ENCODE results near the gene TIMP2.
"Not testable (repeated sequence)": the region's sequence is repeated elsewhere in the genome, so short reads cannot be mapped to it uniquely, and the experiment has no call there.

TIMP2 gene

DNA sequence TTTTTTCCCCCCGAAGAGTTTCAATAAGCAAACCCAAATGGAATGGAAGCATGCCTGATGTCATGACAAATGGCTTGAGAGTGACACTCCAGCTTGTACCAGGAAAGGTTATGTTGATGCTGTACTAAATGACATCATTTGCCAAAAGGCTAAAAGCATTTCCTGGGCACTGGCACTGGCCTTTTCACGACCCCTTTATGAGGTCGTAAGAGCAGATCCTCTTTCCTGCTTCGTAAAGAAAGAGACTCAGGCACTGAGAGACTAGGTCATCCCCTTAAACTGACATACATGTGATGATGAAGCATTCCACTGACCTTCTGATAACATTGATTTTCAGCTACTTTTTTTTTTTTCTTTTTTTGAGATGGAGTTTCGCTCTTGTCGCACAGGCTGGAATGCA lies 52.7 kb downstream of the TIMP2 start:
- H3K9me3 ChIP-seq (ENCODE audit: control insufficient read depth, insufficient read depth, low read length): no peaks in the 10 kb centered on the region
- H3F3A ChIP-seq (ENCODE audit: control insufficient read depth, insufficient read depth): no peaks in the 10 kb centered on the region
- no peaks in the 10 kb centered on the region for H3K36me3 ChIP-seq (ENCODE audit: control insufficient read depth, low read length)
- no peak overlapping the region for H3K27ac ChIP-seq (ENCODE audit: low read depth, low read length)
- H3K9me2 ChIP-seq (replicated peaks; ENCODE audit: control insufficient read depth, low read length): no peaks in the 10 kb centered on the region
- H3K4me3 ChIP-seq (ENCODE audit: low read length): no peak overlapping the region
- no peaks in the 10 kb centered on the region for H4K20me1 ChIP-seq (ENCODE audit: control insufficient read depth, insufficient read depth, low read depth, low read length)
- H3K4me1 ChIP-seq (ENCODE audit: control insufficient read depth, low read length): no peaks in the 10 kb centered on the region
- TF ChIP-seq EZH2phosphoT487 (IDR thresholded peaks at IDR 0.05; ENCODE audit: borderline replicate concordance, low read length): no peak
- no peak for TF ChIP-seq CTCF (IDR thresholded peaks at IDR 0.05; ENCODE audit: low read depth, low read length, poor library complexity, severe bottlenecking)
- no peaks in the 10 kb centered on the region for H3K79me2 ChIP-seq (ENCODE audit: control insufficient read depth, low read length)
- no peak overlapping the region for H3K4me2 ChIP-seq (ENCODE audit: low read length)
- peaks cover 3% of the 10 kb centered on the region for H3K27me3 ChIP-seq (ENCODE audit: control insufficient read depth, low read length)

GRCh38 chr17:78870621-78871020 lies 54.6 kb downstream of the TIMP2 start:
- Histone ChIP-seq H3K79me2 (ENCODE audit: control insufficient read depth, low read length) (no peaks in the 10 kb centered on the region), H3K27me3 (ENCODE audit: control insufficient read depth, low read length) (peaks cover 19% of the 10 kb centered on the region), H3F3A (ENCODE audit: control insufficient read depth, insufficient read depth) (no peaks in the 10 kb centered on the region), H3K9me3 (ENCODE audit: control insufficient read depth, insufficient read depth, low read length) (no peaks in the 10 kb centered on the region), H3K36me3 (ENCODE audit: control insufficient read depth, low read length) (no peaks in the 10 kb centered on the region), H3K27ac (ENCODE audit: low read depth, low read length) (no peak overlapping the region), H3K4me3 (ENCODE audit: low read length) (no peak overlapping the region), H4K20me1 (ENCODE audit: control insufficient read depth, insufficient read depth, low read depth, low read length) (no peaks in the 10 kb centered on the region), H3K9me2 (replicated peaks; ENCODE audit: control insufficient read depth, low read length) (no peaks in the 10 kb centered on the region), H3K4me2 (ENCODE audit: low read length) (no peak overlapping the region), H3K4me1 (ENCODE audit: control insufficient read depth, low read length) (no peaks in the 10 kb centered on the region)
- TF ChIP-seq CTCF (IDR thresholded peaks at IDR 0.05; ENCODE audit: low read depth, low read length, poor library complexity, severe bottlenecking): no peak
- TF ChIP-seq EZH2phosphoT487 (IDR thresholded peaks at IDR 0.05; ENCODE audit: borderline replicate concordance, low read length): no peak

- H3K79me2 ChIP-seq (ENCODE audit: control insufficient read depth, low read length): no peaks in the 10 kb centered on the region
- H3K4me1 ChIP-seq (ENCODE audit: control insufficient read depth, low read length): no peaks in the 10 kb centered on the region
- H3F3A ChIP-seq (ENCODE audit: control insufficient read depth, insufficient read depth): no peaks in the 10 kb centered on the region
- no peaks in the 10 kb centered on the region for H3K9me3 ChIP-seq (ENCODE audit: control insufficient read depth, insufficient read depth, low read length)
- no peaks in the 10 kb centered on the region for H3K9me2 ChIP-seq (replicated peaks; ENCODE audit: control insufficient read depth, low read length)
- no peaks in the 10 kb centered on the region for H3K36me3 ChIP-seq (ENCODE audit: control insufficient read depth, low read length)
- H3K27me3 ChIP-seq (ENCODE audit: control insufficient read depth, low read length): peaks cover 19% of the 10 kb centered on the region; the same call in 1 of the 2 replicates
- H3K27ac ChIP-seq (ENCODE audit: low read depth, low read length): no peak overlapping the region
- H3K4me3 ChIP-seq (ENCODE audit: low read length): no peak overlapping the region
- no peak overlapping the region for H3K4me2 ChIP-seq (ENCODE audit: low read length)
- TF ChIP-seq CTCF (IDR thresholded peaks at IDR 0.05; ENCODE audit: low read depth, low read length, poor library complexity, severe bottlenecking) (no peak), EZH2phosphoT487 (IDR thresholded peaks at IDR 0.05; ENCODE audit: borderline replicate concordance, low read length) (no peak)
- no peaks in the 10 kb centered on the region for H4K20me1 ChIP-seq (ENCODE audit: control insufficient read depth, insufficient read depth, low read depth, low read length)
Observed at GRCh38 chr17:78868391-78868790, 56.8 kb downstream of the TIMP2 start.

GRCh38 chr17:78867046-78867445 lies 58.1 kb downstream of the TIMP2 start:
- not testable (repeated sequence) for H3K36me3 ChIP-seq (ENCODE audit: control insufficient read depth, low read length); H3F3A ChIP-seq (ENCODE audit: control insufficient read depth, insufficient read depth); H3K9me3 ChIP-seq (ENCODE audit: control insufficient read depth, insufficient read depth, low read length)

More at GRCh38 chr17:78867046-78867445, 58.1 kb downstream of the TIMP2 start:
- not testable (repeated sequence) for H3K27ac ChIP-seq (ENCODE audit: low read depth, low read length); H3K9me2 ChIP-seq (replicated peaks; ENCODE audit: control insufficient read depth, low read length); H3K4me1 ChIP-seq (ENCODE audit: control insufficient read depth, low read length); H4K20me1 ChIP-seq (ENCODE audit: control insufficient read depth, insufficient read depth, low read depth, low read length); H3K79me2 ChIP-seq (ENCODE audit: control insufficient read depth, low read length); H3K4me3 ChIP-seq (ENCODE audit: low read length); H3K4me2 ChIP-seq (ENCODE audit: low read length)
- peaks cover 19% of the 10 kb centered on the region; the same call in 1 of the 2 replicates for H3K27me3 ChIP-seq (ENCODE audit: control insufficient read depth, low read length)

Data from DOHH2 (cell line).